Subcutaneous abdominal adipose tissue (tissue), 5 donors: Measurements from ENCODE around the gene CNOT4.
A peak's percentile ranks its signal among the peaks of the same experiment; 100 is the strongest.

ENCODE experiments used
- H3K27ac ChIP-seq: one replicate; pipeline ENCODE4 v1.7.0; 2013; ENCODE audit warnings: low read depth, mild to moderate bottlenecking, inconsistent platforms, low read length, moderate library complexity
- H3K27me3 ChIP-seq, 5 donors: one replicate each; pipeline ENCODE4 v1.7.0; 2013; ENCODE audit warnings: low read length in 5 of 5, inconsistent platforms in 1 of 5; ENCODE audit not compliant: control insufficient read depth in 5 of 5, insufficient read depth in 4 of 5
- H3K36me3 ChIP-seq, 5 donors: one replicate each; pipeline ENCODE4 v1.7.0; 2013; ENCODE audit warnings: low read length in 5 of 5; ENCODE audit not compliant: control insufficient read depth in 5 of 5, insufficient read depth in 5 of 5
- H3K4me1 ChIP-seq, 5 donors: one replicate each; pipeline ENCODE4 v1.7.0; 2013; ENCODE audit warnings: low read length in 5 of 5, mild to moderate bottlenecking in 3 of 5, moderate library complexity in 1 of 5; ENCODE audit not compliant: control insufficient read depth in 5 of 5, insufficient read depth in 5 of 5
- H3K4me3 ChIP-seq, 5 donors: one replicate each; pipeline ENCODE4 v1.7.0; 2013; ENCODE audit warnings: low read length in 5 of 5, low read depth in 1 of 5
- H3K9ac ChIP-seq, 5 donors: one replicate each; pipeline ENCODE4 v1.7.0; 2013; ENCODE audit warnings: low read length in 5 of 5, mild to moderate bottlenecking in 4 of 5, moderate library complexity in 3 of 5
- H3K9me3 ChIP-seq, 5 donors: one replicate each; pipeline ENCODE4 v1.7.0; 2013; ENCODE audit warnings: low read length in 5 of 5; ENCODE audit not compliant: control insufficient read depth in 5 of 5
- donor health status: healthy.
- donor health status: healthy.
- donor health status: healthy.
- donor health status: healthy.
- donor health status: healthy.

CNOT4 gene

DNA sequence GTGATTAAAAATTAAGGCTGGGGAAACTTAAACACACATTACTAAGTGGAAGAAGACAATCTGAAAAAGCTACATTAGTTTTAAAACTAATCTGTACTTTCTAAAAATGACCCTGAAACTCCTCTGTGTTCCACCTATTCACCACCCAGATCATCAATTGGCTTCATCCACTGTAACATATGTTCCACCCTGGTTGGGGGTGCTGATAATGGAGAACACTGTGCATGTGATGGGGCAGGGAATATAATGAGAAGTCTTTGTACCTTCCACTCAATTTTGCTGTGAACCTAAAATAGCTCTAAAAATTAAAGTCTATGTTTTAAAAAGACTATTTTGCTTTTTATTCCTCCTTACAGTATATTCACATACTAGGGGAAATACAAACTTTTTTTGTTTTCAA lies 132.7 kb downstream of the CNOT4 start:
- Histone ChIP-seq H3K9ac (no peak overlapping the region), H3K4me1 (no peaks in the 10 kb centered on the region), H3K27me3 (no peaks in the 10 kb centered on the region), H3K9me3 (no peaks in the 10 kb centered on the region), H3K36me3 (peaks cover 0 to 9% (median 0%) of the 10 kb centered on the region in 5 donors), H3K4me3 (no peak overlapping the region), H3K27ac (no peak overlapping the region)

DNA sequence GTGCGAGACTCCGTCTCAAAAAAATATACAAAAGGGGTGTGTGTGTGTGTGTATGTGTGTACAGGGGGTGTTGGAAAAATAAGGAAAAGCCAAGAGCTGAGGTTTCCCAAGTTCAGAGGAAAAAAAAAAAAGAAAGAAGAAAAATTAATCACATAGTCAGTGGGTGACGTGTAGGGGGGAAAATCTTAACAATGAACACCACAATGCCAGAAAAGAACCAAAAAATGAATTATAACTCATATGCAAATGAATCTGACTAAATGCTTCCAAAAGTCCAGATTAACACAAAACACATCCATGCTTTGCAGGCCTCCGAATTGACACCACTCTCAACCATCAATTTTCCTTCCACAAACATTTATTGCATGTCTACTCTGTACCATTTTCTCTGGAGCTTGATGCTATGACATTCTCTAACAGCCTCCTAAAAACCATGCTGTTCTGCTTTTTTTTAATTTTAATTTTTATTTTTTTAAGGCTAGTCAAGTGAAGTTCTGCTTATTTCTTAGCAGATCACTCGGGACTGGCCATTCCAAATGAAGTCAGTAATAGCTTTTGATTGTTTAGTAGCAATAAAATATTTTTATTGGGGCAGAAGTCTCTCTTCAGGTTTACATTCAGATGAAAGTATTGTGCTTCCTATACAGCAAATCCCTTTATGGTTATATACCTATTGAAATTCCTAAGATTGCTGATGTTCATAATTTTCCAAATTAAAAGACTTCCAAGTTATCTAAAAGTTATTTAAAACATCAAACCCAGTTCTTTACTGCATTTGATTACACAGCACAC lies 133.8 kb downstream of the CNOT4 start:
- no peaks in the 10 kb centered on the region for H3K27me3 ChIP-seq
- no peak overlapping the region for H3K9ac ChIP-seq
- no peaks in the 10 kb centered on the region for H3K4me1 ChIP-seq
- peaks cover 0 to 10% (median 2%) of the 10 kb centered on the region in 5 donors for H3K36me3 ChIP-seq
- H3K9me3 ChIP-seq, result no peaks in the 10 kb centered on the region
- H3K4me3 ChIP-seq, result no peak overlapping the region
- no peak overlapping the region for H3K27ac ChIP-seq

DNA sequence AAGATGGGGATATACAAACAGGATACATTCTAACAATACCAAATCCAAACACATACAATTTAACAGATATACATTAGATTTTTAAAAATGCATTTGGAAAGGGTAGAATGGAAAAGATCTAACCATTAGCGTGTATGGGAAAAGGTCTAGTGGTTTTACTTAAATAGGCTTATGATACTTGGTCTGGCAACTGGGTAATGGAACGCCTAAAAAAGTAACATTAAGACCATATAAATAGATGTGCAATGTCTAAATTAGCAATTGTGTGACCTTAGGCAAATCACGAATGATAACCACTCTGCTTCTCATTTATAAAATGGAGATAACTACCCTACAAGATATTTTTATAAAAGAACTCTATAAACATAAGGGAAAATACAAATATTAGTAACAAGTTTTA lies 135.2 kb downstream of the CNOT4 start:
- Histone ChIP-seq H3K9me3 (no peaks in the 10 kb centered on the region), H3K36me3 (peaks cover 0 to 8% (median 5%) of the 10 kb centered on the region in 5 donors), H3K27me3 (no peaks in the 10 kb centered on the region), H3K9ac (no peak overlapping the region), H3K27ac (no peak overlapping the region), H3K4me1 (no peaks in the 10 kb centered on the region), H3K4me3 (no peak overlapping the region)

DNA sequence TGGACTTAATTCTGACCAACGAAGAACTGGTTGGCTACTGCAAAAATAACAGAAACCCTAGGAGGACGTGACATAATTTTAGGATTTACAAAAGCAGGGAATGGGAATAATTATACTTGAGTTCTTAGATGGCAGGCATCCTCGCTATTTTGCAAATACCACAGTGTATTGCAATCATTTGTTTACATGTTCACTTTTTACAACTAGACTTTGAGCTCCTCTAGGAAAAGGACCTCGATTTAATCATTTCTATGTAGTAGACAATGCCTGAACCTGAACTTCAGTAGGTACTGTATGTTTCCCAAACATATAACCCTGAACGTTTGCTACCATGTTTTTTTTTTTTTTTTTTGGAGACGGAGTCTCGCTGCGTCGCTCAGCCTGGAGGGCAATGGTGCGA lies 137.7 kb downstream of the CNOT4 start:
- H3K4me1 ChIP-seq, result no peaks in the 10 kb centered on the region
- no peaks in the 10 kb centered on the region for H3K27me3 ChIP-seq
- H3K4me3 ChIP-seq, result no peak overlapping the region
- H3K9ac ChIP-seq, result no peak overlapping the region
- no peaks in the 10 kb centered on the region for H3K9me3 ChIP-seq
- peaks cover 0 to 8% (median 0%) of the 10 kb centered on the region in 5 donors for H3K36me3 ChIP-seq
- H3K27ac ChIP-seq, result no peak overlapping the region

DNA sequence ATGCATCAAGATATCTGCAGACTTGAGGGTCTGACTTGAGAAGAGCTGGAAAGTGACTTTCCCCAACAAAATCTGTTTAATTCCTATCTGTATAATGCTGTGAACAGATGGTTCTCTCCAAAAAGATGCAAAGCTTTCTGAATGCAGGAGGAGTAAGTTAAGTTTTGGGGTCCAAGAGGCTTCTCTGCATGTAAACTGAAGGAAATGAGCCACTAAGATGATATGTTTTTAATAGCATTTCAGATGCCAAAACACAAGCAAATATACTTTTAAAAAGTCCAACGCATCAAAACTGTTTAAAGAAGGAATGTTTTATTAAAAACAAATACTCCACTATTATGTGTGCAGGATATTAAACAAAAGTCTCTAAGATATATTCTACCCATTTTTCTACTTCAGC lies 139.2 kb downstream of the CNOT4 start:
- H3K36me3 ChIP-seq, result peaks cover 0 to 8% (median 0%) of the 10 kb centered on the region in 5 donors
- no peak overlapping the region for H3K9ac ChIP-seq
- H3K4me1 ChIP-seq, result peaks cover 0 to 3% (median 0%) of the 10 kb centered on the region in 5 donors
- no peaks in the 10 kb centered on the region for H3K9me3 ChIP-seq
- no peak overlapping the region for H3K27ac ChIP-seq
- no peaks in the 10 kb centered on the region for H3K27me3 ChIP-seq
- no peak overlapping the region for H3K4me3 ChIP-seq

DNA sequence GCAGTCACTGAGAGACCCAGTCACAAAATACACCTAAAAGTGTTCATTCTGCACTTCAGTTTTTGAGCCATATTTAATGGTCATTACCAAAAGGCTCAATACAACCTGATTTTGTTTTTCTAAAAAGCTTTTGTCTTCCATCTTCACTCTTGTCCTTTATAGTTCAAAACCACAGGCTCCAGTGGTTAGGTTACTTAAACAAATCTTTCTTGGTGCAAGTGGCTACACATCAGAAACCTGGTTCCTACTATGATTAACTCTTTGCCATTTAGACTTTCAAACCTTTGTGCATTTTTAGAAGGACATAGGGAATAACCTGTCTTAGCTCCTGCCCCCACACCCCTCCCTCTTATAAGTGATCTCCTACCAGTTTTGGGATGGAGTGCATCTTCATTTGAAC lies 140.5 kb downstream of the CNOT4 start:
- H3K9me3 ChIP-seq, result no peaks in the 10 kb centered on the region
- peaks cover 0 to 7% (median 0%) of the 10 kb centered on the region in 5 donors for H3K4me1 ChIP-seq
- H3K36me3 ChIP-seq, result peaks cover 0 to 8% (median 0%) of the 10 kb centered on the region in 5 donors
- H3K4me3 ChIP-seq, result no peak overlapping the region
- H3K27ac ChIP-seq, result no peak overlapping the region
- no peaks in the 10 kb centered on the region for H3K27me3 ChIP-seq
- no peak overlapping the region for H3K9ac ChIP-seq

DNA sequence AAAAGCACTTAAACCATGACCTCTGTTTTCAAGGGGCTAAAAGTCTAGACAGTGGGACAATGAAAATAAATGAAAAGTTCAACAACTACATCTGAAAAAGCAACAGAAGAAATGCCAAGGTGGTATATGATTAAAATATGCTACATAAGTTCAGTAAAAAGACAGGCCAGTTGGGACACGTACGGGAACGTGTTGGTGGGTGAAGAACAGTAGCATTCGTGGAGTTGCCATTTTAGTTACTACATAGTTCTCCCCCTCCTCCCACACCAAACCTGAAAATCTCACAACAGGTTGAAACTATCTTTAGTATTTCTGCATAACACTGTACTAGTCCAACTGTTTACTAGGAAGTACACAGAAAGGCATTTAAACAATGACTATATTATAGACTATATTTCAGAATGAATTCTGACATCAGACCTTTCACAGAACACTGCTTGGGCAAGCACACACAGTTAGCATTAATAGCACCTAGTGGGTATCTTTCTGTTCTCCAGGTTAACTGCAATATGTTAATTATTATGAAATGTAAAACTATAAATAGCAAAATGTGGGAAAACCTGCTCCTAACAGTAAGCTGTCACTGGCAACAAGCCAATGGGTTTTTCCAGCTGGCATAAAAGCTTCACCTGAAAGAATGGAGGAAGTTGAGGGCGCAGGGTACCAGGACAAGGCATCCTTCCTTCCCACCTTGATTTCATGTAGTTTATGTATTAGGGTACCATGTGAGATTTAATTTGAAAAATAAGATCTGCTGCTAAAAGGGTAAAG lies 141.3 kb downstream of the CNOT4 start:
- peaks cover 0 to 7% (median 0%) of the 10 kb centered on the region in 5 donors for H3K4me1 ChIP-seq
- H3K27me3 ChIP-seq, result no peaks in the 10 kb centered on the region
- no peak overlapping the region for H3K27ac ChIP-seq
- H3K9me3 ChIP-seq, result no peaks in the 10 kb centered on the region
- H3K4me3 ChIP-seq, result no peak overlapping the region
- H3K36me3 ChIP-seq, result peaks cover 2 to 8% (median 3%) of the 10 kb centered on the region in 5 donors
- H3K9ac ChIP-seq, result no peak overlapping the region

DNA sequence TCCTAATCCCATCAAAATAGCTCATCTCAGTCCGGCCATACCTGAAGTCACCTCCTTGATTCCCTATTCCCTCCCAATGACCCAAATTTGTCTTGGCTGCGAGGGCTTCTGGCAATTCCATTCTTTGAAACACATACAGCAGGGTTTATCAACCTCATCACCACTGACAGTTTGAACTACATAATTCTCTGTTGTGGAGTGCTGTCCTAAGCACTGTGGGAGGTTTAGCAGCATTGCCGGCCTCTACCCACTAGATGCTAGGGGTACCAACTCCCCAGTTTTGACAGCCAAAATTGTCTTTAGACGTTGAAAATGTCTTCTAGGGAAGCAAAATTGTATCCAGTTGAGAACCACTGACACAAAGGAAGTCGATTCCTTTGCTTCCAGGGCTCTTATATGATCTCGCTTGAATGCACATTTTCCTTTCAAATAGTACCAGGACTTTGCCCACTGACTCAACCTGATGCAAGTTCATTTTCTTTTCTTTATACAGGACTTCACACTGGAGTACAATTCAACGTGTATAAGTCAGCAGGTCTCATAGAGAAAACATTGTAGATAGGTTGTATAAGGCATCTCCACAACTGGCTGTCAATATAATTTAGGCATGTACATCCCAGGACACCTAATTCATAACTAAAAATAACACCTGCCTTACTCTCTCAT lies 142.9 kb downstream of the CNOT4 start:
- Histone ChIP-seq H3K27me3 (no peaks in the 10 kb centered on the region), H3K36me3 (peaks cover 11 to 21% (median 15%) of the 10 kb centered on the region in 5 donors), H3K9ac (no peak overlapping the region), H3K9me3 (no peaks in the 10 kb centered on the region), H3K4me3 (no peak overlapping the region), H3K27ac (no peak overlapping the region), H3K4me1 (peaks cover 0 to 7% (median 0%) of the 10 kb centered on the region in 5 donors)

DNA sequence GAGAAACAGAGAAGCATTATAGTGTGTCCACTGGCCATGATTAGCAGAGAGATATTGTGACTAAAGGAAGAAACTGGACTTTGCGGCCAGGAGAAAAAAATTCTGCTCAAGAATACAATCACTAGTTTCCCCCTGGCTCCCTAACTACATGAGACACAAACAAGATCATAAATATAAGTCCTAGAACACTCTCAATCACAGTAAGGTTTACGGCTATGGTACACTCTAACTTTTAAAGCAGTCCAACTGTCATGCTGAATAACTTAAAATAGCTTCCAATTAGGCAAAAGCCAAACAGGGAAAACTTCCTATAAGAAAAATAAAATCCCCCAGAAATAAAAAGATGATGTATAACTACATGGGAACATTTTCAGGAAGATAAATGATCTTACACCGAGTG lies 144.2 kb downstream of the CNOT4 start:
- Histone ChIP-seq H3K9me3 (no peaks in the 10 kb centered on the region), H3K36me3 (peaks cover 13 to 24% (median 18%) of the 10 kb centered on the region in 5 donors), H3K4me1 (peaks cover 0 to 7% (median 0%) of the 10 kb centered on the region in 5 donors), H3K4me3 (no peak overlapping the region), H3K9ac (peak overlapping the region in 1 of 5 donors; percentile 33), H3K27ac (no peak overlapping the region), H3K27me3 (no peaks in the 10 kb centered on the region)

DNA sequence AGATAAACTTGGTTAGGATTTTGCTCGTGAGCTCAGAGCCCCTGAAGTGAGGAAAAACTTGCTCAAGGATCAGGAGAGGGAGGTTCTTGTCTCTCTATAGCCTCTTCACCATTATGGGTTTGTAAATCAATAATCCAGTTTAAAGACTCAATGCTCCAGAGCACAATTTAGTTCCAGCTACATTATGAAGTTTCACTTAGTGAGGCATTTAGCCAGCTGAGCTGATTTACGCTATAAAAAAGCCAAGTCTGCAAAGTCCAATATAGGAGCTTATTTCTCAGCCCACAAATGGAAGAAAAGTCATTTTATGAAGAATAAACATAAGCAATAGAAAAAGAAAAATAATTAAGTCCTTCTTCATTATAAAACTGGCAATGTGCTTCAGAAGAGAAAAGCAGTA lies 145.7 kb downstream of the CNOT4 start:
- Histone ChIP-seq H3K9ac (no peak overlapping the region), H3K27me3 (no peaks in the 10 kb centered on the region), H3K36me3 (peaks cover 9 to 23% (median 18%) of the 10 kb centered on the region in 5 donors), H3K4me3 (no peak overlapping the region), H3K4me1 (peaks cover 0 to 7% (median 0%) of the 10 kb centered on the region in 5 donors), H3K27ac (no peak overlapping the region), H3K9me3 (no peaks in the 10 kb centered on the region)
